A375 (cell line): Measurements from ENCODE around the gene HIPK2. TPM values are rescaled to one million over a fixed set of nuclear protein-coding genes. Genes with fewer than 3 reads are reported as not detected.

Experiments
- total RNA-seq: library from RNA; depleted of rRNA; stranded (reverse); fragments of >200 nt; shearing (Covaris generic); gene quantifications from 2 replicates; pipeline ENCODE4 v1.2.3, GENCODE V29; 2014; rRNA removed

The HIPK2 gene
- 26.1 and 28.1 TPM in 2 replicates for total RNA-seq

DNA sequence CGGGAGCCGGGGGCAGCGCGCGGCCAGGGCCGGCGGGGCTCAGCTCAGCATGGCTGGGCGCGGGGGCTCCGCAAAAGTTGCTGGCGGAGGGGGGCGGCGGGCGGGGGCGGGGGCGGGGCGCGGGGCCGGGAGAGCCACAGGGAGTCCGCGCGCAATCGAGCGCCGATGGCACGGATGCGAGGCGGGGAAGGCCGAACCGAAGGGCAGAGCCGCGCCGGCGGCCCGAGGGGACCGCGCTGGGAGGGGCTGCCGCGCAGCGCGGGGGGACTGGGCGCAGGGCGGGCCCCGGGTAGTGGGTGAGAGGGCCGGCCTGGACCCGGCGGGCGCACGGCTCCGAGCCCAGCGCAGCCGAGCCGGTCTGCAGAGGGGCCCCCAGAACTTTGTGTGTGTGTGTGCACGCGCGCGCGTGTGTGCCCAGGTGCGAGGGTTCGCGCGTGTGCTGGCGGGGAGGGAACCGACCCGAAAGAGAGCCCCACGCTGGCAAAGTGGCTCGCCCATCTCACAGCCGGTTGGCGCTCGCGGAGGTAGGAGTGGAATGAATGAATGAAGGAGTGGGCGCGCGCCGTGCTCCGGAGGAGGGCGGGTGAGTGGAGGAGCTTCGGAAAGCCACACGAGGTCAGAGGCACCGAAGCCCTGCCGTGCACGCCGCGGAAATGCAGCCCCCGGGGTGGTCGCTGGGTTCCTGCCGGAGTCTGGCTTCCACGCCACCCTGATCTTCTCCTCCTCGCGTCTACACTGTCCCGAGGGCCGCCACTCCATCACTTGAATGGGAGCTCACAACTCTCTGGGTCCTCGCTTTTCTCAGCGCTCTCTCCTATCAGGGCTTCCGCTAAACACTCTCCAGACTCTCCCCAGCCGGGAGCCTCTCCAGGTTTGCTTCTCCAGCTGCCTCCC is at the start of gene HIPK2:
Gene HIPK2, minus strand, starts transcription at position 51 of the 894 bp plus-strand sequence. CDS start 375 bp downstream, outside the sequence.

DNA sequence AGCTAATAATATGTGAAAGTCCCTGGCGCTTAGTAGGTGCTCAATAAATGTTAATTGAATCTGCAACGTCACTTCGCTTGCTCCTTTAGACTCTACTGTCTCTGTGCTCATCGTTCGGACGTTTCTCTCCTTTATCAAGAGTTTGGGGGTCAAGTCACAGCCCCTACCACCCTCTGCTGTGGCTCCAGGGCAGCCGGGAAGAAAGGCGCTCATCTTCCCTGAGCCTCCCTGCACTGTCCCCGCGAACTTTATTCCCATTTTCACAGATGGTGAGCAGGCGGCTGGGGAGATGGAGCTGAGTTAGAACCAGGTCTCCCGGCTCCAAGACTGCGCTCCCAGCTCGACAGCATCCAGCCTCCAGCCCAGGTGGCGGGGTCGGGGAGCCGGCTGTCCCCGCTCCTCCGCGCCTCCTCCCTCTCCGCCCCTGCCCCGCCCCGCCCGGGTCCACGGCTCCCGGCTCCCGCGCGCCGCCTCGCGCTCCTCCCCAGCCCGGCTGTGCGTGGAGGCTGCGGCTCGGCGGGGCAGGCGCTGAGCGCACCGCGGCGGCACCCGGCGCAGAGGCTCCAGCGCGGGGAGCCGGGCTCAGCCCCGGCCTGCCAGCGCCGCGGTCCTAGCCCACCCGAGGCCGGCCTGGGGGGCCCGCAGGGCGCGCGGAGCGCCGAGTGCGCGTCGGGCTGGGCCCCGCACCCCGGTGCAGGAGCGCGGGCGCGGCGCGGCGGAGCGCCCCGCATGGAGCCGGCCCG is 254.4 kb downstream of the HIPK2 start, which contains the start of gene CLEC2L:
Gene CLEC2L, plus strand, starts transcription at position 487 of the 743 bp plus-strand sequence. Its CDS starts 243 bp downstream, at position 730.

Other genes starting within 250 kb of the HIPK2 start
- 11.9 and 24.0 TPM in 2 replicates for gene TBXAS1, start 51.3 kb upstream of the HIPK2 start, total RNA-seq